Cardiac fibroblast (primary cell): ENCODE data around the gene PEX5L.

ENCODE experiments used
- DNase-seq, 2 donors: peaks; one replicate each; pipeline versions ENCODE4 v3.0.0 to v3.0.0-alpha.2; 2010; ENCODE audit warnings: low read depth in 2 of 2
- H3K4me3 ChIP-seq, 2 donors: replicated peaks in 1 of 2; 1 replicate in 1 of 2; 2 replicates in 1 of 2; pipeline ENCODE4 v1.5.1; 2011; ENCODE audit warnings: low read depth in 2 of 2, low read length in 2 of 2, mild to moderate bottlenecking in 2 of 2, moderate library complexity in 1 of 2
- TF ChIP-seq, protein P1 (sequence below): IDR thresholded peaks from one replicate; pipeline ENCODE4 v1.5.1; 2011; ENCODE audit warnings: low read depth, mild to moderate bottlenecking, low read length, inconsistent platforms

PEX5L gene

DNA sequence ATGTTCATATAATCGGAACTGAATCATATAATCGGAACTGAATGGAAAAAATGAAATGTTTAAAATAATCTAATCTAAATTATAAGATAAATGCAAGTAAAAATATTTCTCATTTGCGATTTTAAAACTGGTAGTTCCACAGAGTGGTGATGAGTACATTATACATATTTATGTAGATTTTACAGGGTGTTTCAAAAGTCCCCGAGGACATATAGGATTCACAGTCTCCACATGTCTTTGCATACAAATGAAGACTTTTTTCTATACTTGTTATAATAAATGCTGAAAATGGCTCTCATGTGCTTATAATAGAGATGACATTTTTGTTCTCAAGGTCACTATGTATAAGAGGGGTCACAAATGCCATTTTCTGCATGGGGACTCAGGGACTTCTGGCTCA is 139.5 kb downstream of the PEX5L start:
- TF ChIP-seq, protein P1, sequence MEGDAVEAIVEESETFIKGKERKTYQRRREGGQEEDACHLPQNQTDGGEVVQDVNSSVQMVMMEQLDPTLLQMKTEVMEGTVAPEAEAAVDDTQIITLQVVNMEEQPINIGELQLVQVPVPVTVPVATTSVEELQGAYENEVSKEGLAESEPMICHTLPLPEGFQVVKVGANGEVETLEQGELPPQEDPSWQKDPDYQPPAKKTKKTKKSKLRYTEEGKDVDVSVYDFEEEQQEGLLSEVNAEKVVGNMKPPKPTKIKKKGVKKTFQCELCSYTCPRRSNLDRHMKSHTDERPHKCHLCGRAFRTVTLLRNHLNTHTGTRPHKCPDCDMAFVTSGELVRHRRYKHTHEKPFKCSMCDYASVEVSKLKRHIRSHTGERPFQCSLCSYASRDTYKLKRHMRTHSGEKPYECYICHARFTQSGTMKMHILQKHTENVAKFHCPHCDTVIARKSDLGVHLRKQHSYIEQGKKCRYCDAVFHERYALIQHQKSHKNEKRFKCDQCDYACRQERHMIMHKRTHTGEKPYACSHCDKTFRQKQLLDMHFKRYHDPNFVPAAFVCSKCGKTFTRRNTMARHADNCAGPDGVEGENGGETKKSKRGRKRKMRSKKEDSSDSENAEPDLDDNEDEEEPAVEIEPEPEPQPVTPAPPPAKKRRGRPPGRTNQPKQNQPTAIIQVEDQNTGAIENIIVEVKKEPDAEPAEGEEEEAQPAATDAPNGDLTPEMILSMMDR = no peak
- DNase-seq = no peak
- H3K4me3 ChIP-seq = no peak overlapping the region

DNA sequence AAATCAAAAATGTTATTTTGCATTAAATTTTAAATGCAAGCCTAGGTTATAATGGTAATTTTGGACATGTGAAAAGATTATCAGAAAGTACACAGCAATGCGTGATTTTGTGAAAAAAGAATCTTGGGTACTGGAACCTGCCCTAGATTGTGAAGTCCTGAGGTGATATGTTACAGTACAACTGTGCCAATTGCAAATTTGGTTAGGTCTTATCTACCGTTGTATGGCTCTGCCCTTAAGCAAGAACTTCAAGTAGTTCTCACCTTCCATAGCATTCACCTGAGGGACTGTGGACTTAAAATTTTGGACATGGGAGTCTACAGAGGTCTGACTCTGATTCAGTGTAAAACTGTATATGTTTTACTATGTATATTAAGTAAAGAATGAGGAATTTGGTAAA is 140.2 kb downstream of the PEX5L start:
- no peak overlapping the region for H3K4me3 ChIP-seq
- TF ChIP-seq, protein P1 = no peak
- DNase-seq = no peak

DNA sequence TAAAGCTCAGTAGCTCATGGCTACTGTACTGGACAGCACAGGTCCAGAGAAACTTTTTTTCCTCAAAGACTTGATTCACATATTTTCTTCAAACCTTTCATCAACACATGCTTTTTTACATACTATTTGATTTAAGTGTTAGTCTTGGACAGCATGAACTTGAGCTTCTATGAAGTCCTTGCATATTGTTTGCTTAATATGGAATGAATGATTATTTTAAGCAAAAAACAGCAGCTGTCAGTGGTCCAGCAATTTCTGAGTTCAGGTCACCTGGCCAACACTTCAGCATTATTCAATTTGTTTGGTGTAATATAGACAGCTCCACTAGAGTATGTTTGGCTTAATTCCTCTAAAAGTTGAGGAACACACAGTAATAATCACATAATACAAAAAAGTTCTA is 141.4 kb downstream of the PEX5L start:
- TF ChIP-seq, protein P1 = no peak
- H3K4me3 ChIP-seq = no peak overlapping the region
- DNase-seq = no peak

DNA sequence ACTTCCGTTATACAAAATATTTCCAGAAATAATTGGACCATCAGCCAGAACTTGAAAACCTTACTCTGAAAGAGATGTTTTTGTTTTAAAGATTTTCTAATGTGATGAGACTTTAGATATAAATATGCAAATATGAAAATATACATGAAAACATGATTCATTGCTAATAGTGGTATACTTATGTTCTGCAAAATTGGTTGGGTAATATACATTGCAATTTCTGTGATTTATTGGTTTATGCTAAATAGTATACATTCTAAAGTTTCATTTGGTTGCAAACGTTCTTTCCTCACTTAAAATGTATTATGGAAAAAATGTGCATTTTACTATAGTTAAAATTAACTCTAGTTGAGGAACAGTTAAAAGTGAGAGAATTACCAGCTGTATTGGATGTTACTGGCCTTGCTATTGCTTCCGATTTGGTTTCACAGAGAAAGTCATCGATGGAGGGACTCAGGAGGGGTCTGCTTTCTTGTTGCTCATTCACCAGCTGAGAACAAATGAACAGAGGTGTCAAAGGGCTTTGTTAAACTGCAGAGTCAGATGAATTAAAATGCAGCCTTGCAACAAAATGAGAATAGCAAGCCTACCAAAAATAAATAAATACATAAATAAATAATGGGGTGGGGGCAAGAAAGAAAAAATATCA is 149.3 kb downstream of the PEX5L start:
- DNase-seq = no peak
- no peak overlapping the region for H3K4me3 ChIP-seq
- TF ChIP-seq, protein P1 = no peak

DNA sequence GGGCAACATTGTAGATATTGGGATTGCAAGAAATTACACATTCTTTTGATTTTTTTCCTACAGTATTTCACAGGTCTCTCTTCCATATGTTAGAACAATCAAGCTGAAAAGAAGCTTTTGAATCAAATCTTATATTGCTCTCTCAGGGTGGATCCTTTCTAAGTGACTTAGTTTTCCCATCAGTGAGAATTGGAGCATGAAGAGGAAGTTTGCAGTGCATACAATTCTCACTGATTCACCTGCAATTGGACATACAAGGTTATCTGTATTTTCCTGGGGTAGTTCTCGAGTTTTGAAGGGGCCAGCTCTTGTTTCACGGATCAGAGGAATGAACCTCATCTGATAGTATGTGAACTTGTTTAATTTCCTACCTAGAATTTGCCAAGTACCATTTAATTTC is 150.8 kb downstream of the PEX5L start:
- DNase-seq = no peak

DNA sequence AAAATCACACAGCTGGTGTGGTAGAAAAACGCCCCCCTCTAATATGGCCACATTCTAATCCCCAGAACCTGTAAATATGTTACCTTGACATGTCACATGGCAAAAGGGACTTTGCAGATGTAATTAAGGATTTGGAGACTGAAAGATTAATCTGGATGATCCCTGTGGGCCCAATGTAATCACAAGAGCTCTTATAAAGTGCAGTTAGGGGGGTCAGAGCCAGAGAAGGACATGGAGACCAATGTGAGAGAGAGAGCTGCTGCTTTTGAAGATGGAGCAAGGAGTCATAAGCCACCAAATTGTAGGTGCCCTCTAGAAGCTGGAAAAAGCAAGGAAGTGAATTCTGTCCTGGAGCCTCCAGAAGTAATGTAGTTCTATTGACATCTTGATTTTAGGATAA is 152.6 kb downstream of the PEX5L start:
- TF ChIP-seq, protein P1 = no peak
- no peak for DNase-seq
- H3K4me3 ChIP-seq = no peak overlapping the region

More for the DNA sequence above, 150.8 kb downstream of the PEX5L start:
- H3K4me3 ChIP-seq = no peak overlapping the region
- TF ChIP-seq, protein P1 = no peak

DNA sequence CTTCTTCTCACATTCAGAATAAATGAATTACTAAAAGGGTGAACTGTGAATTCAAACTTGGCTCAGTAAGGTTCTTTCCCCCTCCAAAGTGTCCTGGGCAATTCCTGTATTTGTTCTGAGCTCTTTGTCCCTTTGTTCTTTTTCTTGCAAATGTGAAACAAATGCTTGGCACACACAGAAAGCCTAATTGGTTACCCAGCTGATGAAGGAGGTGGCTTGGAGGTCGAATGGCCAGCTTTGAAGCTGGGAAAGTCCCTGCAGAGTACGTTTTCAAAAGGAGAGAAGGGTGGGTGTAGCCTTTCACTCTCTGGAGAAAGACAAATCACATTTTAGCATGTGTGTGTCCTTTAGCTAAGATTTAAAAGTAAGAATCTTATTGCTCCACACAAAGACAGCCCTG is 154.4 kb downstream of the PEX5L start:
- DNase-seq = no peak
- TF ChIP-seq, protein P1 = no peak
- no peak overlapping the region for H3K4me3 ChIP-seq
